Activated CD8-positive, alpha-beta memory T cell treated with anti-CD3 and anti-CD28 coated beads for 36 hours (primary cell): Measurements from ENCODE around the gene ASB2. TPM values are rescaled to one million over a fixed set of nuclear protein-coding genes. Genes with fewer than 3 reads are reported as not detected.

ENCODE experiments used
- CTCF ChIA-PET: fragments of 350-600 bp; sonication (Branson Sonifier 250); formaldehyde crosslinking; loops from one replicate; lab custom pipeline; 2021; ENCODE audit warnings: antibody characterized with exemption; lab: Charles Lee
- POLR2A ChIA-PET: fragments of 350-600 bp; sonication (Branson Sonifier 250); formaldehyde crosslinking; loops from one replicate; lab custom pipeline; 2021; ENCODE audit warnings: antibody characterized with exemption; lab: Charles Lee
- total RNA-seq, 2 experiments: library from RNA; stranded (reverse); gene quantifications; one replicate each; pipeline ENCODE4 v1.2.3, GENCODE V29; 2021

The ASB2 gene, protein sequence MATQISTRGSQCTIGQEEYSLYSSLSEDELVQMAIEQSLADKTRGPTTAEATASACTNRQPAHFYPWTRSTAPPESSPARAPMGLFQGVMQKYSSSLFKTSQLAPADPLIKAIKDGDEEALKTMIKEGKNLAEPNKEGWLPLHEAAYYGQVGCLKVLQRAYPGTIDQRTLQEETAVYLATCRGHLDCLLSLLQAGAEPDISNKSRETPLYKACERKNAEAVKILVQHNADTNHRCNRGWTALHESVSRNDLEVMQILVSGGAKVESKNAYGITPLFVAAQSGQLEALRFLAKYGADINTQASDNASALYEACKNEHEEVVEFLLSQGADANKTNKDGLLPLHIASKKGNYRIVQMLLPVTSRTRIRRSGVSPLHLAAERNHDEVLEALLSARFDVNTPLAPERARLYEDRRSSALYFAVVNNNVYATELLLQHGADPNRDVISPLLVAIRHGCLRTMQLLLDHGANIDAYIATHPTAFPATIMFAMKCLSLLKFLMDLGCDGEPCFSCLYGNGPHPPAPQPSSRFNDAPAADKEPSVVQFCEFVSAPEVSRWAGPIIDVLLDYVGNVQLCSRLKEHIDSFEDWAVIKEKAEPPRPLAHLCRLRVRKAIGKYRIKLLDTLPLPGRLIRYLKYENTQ
- 10 to 100 TPM; 68.2 to 75.9 TPM for total RNA-seq

GRCh38 chr14:93976477-93977057 is at the start of gene ASB2:
Gene ASB2 (minus strand): TSS chr14:93976570. CDS start chr14:93964539, 12,031 bp downstream.
- ChIA-PET POLR2A (interaction anchor here (0.7 to 3.2 kb wide), 2 partner anchors 14 to 17 kb away, joined by 3 to 14 read pairs; no protein-coding TSS in a partner anchor), CTCF (interaction anchor here (1.3 to 4.0 kb wide), 6 partner anchors 17 to 48 kb away, joined by 3 to 34 read pairs (median 10); no protein-coding TSS in a partner anchor)

DNA sequence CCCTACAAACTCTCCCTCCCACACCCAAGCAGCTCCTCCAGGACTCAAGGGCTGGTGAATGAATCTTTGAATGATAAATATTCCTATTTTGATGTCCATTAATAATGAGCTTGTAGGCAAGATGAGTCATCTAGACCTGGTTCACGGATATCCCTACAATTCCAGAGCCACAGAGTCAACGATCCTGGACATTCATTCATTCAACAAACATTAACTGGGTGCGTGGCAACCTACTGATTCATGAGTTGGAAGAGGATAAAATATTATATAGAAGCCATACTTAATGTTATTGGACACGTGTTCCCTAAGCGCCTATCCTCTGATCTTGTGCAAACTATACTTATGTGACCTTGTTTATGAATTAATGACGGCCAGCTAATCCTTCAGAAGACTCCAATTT is 49.4 kb upstream of the ASB2 start:
- ChIA-PET POLR2A (interaction anchor here (0.6 kb wide), 2 partner anchors 105 to 115 kb away, joined by 4 read pairs; no protein-coding TSS in a partner anchor), CTCF (interaction anchor here (0.9 to 4.6 kb wide), 3 partner anchors 11 to 85 kb away, joined by 3 to 22 read pairs (median 3); no protein-coding TSS in a partner anchor)

DNA sequence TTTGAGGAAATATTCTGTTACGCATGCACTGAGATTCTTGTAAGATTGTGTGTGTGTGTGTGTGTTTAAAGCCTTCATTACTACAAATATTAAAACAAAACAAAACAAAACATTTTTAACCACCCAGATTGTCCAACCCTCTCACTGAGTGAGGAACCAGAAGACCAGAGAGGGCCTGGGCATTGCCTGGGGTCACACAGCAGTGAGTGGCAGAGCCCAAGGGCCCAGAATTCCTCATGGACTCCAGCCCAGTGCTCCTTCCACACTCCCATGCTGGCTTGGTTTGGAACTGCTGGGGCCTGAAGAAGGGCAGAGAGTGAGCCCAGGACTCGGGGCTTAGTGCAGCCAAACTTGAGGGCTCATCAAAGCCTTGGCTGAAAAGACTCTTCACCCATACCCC is 48.2 kb upstream of the ASB2 start:
- POLR2A ChIA-PET: no interaction called here

GRCh38 chr14:94022532-94023411 is 46.4 kb upstream of the ASB2 start:
- CTCF ChIA-PET: interaction anchor here (3.6 kb wide), 1 partner anchor 82 kb away, joined by 14 read pairs; no protein-coding TSS in a partner anchor
- POLR2A ChIA-PET: interaction anchor here (1.9 kb wide), 1 partner anchor 63 kb away, joined by 4 read pairs; no protein-coding TSS in a partner anchor

More for the DNA sequence above, 48.2 kb upstream of the ASB2 start:
- CTCF ChIA-PET: interaction anchor here (0.9 to 4.6 kb wide), 2 partner anchors 48 to 84 kb away, joined by 3 to 22 read pairs; partner anchors contain the start of gene ASB2

- ChIA-PET POLR2A (interaction anchor here (1.9 kb wide), 1 partner anchor 62 kb away, joined by 4 read pairs; no protein-coding TSS in a partner anchor), CTCF (interaction anchor here (0.6 to 3.6 kb wide), 7 partner anchors 8 to 86 kb away, joined by 3 to 14 read pairs (median 4); partner anchors contain the start of gene ASB2)
Measured at GRCh38 chr14:94021416-94022157, 45.2 kb upstream of the ASB2 start.

DNA sequence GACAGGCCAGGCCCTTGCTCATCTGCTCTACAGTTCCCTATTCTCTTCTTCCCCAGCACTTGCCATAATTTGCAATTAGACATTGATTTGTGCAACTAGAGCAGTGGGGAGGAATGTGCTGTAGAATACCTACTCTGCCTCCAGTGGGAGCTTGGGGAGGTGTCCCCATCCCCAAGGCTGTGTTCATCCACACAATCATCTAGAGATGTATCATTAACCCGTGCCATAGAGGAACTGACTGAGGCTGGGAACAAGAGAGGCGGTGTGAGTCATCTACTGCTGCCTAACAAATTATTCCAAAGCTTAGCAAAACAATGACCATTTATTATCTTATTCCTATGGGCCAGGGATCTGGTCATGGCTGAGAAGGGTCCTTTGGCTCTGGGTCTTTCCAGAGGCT is 44.6 kb upstream of the ASB2 start:
- POLR2A ChIA-PET: no interaction called here
- CTCF ChIA-PET: interaction anchor here (0.6 to 3.6 kb wide), 6 partner anchors 8 to 81 kb away, joined by 3 to 14 read pairs (median 4); partner anchors contain the start of gene ASB2

- ChIA-PET CTCF (interaction anchor here (1.3 to 3.6 kb wide), 4 partner anchors 9 to 80 kb away, joined by 3 to 14 read pairs (median 4); no protein-coding TSS in a partner anchor), POLR2A (no interaction called here)
Measured at GRCh38 chr14:94020267-94020666, 43.9 kb upstream of the ASB2 start.

- CTCF ChIA-PET: no interaction called here
- POLR2A ChIA-PET: no interaction called here
Measured at GRCh38 chr14:94019329-94019728, 43.0 kb upstream of the ASB2 start.

DNA sequence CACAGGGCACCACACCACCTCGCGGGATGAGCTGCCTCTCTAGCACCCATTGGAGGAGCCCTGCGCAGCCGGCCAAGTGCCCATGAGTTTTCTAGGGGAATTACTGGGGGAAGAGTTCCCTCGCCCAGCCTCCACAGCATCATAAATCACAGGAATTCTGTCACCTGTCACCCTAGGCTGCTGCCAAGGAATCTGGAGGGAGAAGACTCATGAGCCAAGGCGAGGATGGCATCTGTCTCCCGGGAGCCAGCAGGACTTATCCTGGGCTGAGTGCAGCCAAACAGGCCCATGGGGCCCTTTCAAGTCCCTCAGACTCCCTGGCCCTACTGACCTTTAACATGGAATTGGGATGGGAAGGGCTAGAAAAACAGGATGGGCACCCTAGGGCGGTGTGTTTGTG is 41.9 kb upstream of the ASB2 start:
- ChIA-PET CTCF (no interaction called here), POLR2A (no interaction called here)

GRCh38 chr14:94016446-94016976 is 40.1 kb upstream of the ASB2 start:
- ChIA-PET POLR2A (interaction anchor here (0.9 kb wide), 1 partner anchor 14 kb away, joined by 3 read pairs; no protein-coding TSS in a partner anchor), CTCF (interaction anchor here (2.6 kb wide), 1 partner anchor 77 kb away, joined by 11 read pairs; no protein-coding TSS in a partner anchor)

DNA sequence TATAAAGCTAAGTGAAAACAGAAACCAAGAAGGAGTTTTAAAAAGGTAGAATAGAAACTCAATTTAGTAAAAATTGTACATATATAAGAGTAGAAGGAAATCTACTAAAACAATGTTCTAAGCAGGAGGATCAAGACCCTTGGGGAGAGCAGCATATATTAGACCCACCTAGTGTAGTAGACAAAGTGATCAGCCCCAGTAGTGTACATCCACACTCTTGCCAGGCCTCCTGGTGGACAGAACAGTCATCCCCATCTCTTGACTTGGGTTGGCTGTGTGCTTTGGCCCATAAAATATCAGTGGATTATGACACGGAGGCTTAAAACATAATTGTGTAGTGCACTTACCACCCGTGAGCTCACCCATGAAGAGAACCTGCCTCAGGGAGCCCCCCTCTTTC is 38.9 kb upstream of the ASB2 start:
- CTCF ChIA-PET: interaction anchor here (0.6 to 2.6 kb wide), 2 partner anchors 75 to 895 kb away, joined by 3 to 11 read pairs; no protein-coding TSS in a partner anchor
- POLR2A ChIA-PET: no interaction called here

GRCh38 chr14:94014382-94014781 is 38.0 kb upstream of the ASB2 start:
- POLR2A ChIA-PET: no interaction called here

GRCh38 chr14:94011795-94012194 is 35.4 kb upstream of the ASB2 start:
- POLR2A ChIA-PET: interaction anchor here (0.8 kb wide), 1 partner anchor 32 kb away, joined by 3 read pairs; no protein-coding TSS in a partner anchor
- CTCF ChIA-PET: interaction anchor here (1.8 to 2.1 kb wide), 2 partner anchors 72 to 125 kb away, joined by 6 read pairs; no protein-coding TSS in a partner anchor

More at GRCh38 chr14:94014382-94014781, 38.0 kb upstream of the ASB2 start:
- CTCF ChIA-PET: interaction anchor here (1.0 kb wide), 1 partner anchor 135 kb away, joined by 4 read pairs; no protein-coding TSS in a partner anchor

DNA sequence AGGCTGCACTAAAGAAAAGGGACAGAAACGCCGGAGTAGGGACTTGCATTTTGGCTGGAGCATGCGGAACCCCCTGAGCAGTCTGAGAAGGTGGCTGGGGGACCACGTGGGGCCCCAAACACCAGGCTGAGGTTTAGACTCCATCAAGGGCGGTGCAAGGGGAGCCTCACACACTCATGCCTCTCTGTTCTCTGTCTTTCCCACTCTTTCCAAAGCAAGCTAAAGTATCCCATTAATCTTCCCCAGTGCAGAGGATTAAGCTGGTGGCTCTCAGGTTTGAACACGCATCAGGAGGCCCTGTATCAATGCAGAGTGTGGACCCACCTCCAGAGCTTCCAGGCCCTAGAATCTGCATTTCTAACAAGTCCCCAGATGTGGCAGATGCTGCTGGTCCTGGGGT is 34.3 kb upstream of the ASB2 start:
- POLR2A ChIA-PET: no interaction called here
- CTCF ChIA-PET: interaction anchor here (0.9 to 2.1 kb wide), 3 partner anchors 9 to 126 kb away, joined by 3 to 6 read pairs (median 6); no protein-coding TSS in a partner anchor

- POLR2A ChIA-PET: no interaction called here
Measured at GRCh38 chr14:94009767-94010166, 33.4 kb upstream of the ASB2 start.

GRCh38 chr14:94008234-94008633 is 31.9 kb upstream of the ASB2 start:
- POLR2A ChIA-PET: no interaction called here
- CTCF ChIA-PET: interaction anchor here (1.9 kb wide), 1 partner anchor 69 kb away, joined by 7 read pairs; no protein-coding TSS in a partner anchor

More at GRCh38 chr14:94009767-94010166, 33.4 kb upstream of the ASB2 start:
- CTCF ChIA-PET: interaction anchor here (0.6 to 1.9 kb wide), 3 partner anchors 70 to 127 kb away, joined by 3 to 7 read pairs (median 3); partner anchors contain the start of gene IFI27L2
